GM18526 (cell line): Measurements from ENCODE around the gene DHRSX.

ENCODE experiments used
- POLR2A ChIP-seq: IDR thresholded peaks from 3 replicates; pipeline ENCODE4 v1.6.1; 2011; ENCODE audit not compliant: insufficient read length; ENCODE audit errors: extremely low read depth

Gene DHRSX

DNA sequence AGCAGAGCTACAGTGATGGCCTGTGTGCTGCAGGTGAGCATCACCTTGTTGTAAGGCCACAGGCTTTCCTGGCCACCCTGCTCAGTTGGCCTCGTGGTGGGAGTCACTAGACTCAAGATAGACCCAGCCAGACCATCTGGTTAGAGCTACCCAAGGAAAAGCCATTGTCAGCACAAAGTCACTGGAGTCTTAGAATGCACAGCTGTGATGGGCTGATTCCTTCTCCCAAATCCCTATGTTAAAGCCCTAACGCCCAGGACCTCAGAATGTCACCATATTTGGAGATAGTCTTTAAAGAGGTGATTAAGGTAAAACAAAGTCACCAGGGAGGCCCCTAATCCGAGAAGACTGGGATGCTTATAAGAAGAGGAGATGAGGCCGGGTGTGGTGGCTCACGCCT lies 173.4 kb downstream of the DHRSX start:
- no peak for TF ChIP-seq POLR2A

DNA sequence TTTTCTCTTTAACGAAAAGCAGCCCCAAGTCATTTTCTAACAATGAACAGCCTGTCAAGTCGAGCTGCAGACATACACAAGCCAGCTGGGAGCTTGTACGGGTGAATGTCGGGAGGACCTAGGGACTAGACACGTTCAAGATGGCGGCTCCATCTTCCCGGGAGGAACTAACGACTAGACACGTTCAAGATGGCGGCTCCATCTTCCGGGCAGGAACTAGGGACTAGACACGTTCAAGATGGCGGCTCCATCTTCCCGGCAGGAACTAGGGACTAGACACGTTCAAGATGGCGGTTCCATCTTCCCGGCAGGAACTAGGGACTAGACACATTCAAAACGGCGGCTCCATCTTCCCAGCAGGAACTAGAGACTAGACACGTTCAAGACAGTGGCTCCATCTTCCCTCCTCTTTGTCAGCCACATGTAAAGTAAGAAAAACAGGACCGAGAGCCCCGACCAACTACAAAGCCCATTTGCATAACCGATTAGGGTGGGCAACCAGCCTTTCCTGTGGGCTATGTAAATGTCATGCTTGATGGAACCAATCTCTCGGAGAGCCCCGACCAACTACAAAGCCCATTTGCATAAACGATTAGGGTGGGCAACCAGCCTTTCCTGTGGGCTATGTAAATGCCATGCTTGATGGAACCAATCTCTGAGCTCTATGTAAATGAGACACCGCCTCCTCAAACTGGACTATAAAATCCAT lies 175.5 kb downstream of the DHRSX start:
- no peak for TF ChIP-seq POLR2A

DNA sequence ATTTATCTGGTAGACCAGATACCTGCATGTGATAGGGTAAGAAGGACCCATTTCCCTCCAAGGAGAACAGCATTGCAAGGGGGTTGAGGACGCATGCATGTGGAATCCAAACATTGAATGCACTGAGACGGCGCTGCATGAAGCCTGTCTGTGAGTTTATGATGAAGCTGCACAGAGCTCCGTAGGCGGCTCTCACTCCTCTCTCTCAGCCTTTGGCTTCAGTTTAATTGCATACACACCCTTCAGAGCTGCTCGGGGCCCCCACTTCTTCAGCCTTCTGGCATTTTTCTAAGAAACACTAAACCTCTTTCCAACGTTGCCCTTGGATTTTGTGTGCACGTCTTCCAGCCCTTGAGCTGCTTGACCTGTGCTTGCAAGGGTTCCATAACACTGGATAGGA lies 176.6 kb downstream of the DHRSX start:
- TF ChIP-seq POLR2A = no peak

DNA sequence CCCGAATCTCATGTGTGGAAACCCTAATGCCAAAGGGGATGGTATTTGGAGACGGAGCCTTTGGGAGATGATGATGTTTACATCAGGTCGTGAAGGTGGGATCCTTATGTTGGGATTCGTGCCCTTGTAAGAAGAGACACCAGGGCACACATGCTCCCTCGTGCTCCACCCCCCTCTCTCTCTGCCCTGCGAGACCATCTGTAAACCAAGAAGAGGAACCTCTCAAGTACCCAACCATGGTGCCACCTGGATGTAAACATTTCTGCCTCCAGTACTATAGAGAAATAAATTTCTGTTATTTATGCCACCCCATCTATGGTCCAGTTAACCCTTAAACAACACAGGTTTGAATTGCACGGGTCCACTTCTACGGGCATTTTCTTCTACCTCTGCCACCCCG lies 179.4 kb downstream of the DHRSX start:
- TF ChIP-seq POLR2A = no peak

DNA sequence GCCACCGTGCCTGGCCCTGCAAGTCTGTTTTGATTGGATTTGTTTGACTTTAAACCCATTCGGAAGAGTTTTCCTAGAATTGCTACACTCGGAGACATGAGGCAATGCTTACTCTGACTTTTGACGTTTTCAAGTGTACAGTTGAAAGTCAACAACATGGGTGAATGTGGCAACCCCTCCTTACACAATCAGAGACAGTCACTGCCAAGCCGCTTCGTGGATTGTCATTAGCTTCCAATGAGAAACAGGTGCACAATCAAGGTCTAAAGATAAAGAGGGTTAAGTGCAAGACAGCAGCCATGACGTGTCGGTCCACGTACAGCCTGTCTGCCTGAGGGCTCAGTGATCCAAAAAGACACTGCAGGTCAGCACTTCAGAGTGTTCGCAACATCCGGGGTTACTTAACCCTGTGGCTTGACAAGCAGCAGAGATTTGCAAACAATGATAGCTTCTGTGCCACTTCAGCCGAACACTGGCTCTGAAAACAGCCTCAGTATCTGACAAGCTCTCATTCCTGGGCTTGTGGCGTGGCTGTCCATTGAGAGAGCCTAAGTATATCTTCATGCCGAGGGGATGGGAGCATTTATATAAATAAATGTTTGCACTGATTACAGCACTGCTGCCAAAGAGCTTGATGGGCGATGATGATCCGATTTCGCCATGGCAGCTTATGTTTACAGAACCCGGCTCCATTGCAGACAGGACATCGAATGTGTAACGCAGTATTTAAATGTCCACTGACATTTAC lies 180.0 kb downstream of the DHRSX start:
- no peak for TF ChIP-seq POLR2A

DNA sequence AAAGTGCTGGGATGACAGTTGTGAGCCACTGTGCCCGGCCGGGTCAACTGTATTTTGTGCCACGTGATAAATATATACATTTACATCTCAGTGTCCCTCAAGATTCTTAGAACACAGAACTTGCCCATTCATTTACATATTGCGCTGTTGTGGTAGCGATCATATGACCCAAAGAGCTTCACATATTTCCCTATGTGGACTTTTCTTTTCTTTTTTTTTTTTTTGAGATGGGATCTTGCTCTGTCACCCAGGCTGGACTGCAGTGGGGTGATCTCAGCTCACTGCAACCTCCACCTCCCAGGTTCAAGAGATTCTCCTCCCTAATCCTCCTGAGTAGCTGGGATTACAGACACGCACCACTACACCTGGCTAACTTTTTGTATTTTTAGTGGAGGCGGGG lies 180.7 kb downstream of the DHRSX start:
- no peak for TF ChIP-seq POLR2A

DNA sequence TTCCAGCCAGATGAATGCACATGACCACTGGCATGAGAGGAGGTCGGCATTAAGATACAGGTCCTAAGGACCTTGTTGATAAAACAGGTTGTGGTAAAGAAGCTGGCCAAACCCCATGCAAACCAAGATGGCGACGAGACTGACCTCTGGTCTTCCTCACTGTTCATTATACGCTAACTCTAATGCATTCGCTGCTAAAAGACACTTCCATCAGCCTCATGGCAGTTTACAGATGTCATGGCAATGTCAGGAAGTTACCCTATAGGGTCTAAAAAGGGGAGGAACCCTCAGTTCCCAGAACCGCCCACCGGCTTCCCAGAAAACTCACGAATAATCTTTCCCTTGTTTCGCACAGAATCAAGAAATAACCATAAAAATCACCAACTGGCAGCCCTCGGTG lies 182.4 kb downstream of the DHRSX start:
- no peak for TF ChIP-seq POLR2A

DNA sequence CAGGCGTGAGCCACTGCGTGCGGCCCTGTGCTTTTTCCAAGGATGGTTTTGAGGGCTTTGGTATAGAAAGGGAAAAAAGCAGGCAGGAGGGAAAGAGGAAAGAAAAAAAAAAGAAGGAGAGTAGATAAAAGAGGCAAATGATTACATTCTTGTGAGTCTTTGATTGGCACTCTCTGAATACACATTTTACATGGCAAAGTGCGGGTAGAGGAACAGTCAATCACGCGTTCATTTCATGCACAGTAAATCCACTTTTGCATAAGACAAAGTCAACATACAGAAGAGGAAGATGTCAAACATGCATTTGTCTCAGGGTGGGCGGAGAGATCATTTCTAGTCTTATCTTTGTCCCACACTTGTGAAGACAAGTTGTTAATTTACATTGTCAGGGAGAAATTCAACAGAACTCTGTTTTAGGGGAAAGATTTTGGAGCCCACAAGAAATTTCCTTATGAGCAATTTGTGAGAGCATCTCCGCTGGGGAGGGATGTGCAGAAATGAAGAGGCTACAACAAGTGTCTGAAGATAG lies 183.2 kb downstream of the DHRSX start:
- TF ChIP-seq POLR2A = no peak

DNA sequence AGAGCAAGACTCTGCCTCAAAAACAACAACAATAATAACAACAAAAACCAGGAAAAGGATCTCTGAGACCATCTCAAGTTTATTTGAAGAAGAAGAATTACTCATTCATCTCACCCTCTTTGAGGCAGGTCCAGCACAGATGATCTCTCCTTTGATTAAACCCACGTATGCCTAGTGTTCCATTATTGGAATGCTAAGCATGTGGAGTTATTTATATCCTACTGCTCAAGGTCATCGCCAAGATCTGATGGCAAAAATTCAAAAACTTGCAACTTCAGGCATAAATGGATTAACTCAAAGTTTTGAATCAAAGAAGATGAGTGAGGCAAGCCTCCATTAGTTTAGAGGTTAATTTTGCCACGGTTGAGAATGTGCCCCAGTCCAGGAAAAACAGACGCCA lies 184.2 kb downstream of the DHRSX start:
- TF ChIP-seq POLR2A = no peak

DNA sequence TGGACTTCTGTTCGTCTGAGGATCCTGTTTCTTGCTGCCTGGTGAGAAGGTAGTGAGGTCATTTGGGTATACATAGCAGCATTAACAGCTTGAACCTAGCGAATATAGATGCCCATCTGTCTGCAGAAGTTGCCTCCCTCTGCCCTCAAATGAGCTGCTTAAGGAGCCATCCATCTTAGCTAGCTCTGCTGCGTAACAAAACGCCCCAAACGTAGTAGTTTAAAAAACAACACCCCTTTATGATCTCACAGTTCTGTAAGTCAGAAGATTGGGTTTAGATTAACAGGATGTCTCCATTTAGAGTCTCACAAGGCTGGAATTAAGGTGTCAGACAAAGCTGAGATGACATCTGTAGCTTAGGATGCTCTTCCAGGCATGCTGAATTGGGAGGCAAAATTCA lies 185.3 kb downstream of the DHRSX start:
- no peak for TF ChIP-seq POLR2A

DNA sequence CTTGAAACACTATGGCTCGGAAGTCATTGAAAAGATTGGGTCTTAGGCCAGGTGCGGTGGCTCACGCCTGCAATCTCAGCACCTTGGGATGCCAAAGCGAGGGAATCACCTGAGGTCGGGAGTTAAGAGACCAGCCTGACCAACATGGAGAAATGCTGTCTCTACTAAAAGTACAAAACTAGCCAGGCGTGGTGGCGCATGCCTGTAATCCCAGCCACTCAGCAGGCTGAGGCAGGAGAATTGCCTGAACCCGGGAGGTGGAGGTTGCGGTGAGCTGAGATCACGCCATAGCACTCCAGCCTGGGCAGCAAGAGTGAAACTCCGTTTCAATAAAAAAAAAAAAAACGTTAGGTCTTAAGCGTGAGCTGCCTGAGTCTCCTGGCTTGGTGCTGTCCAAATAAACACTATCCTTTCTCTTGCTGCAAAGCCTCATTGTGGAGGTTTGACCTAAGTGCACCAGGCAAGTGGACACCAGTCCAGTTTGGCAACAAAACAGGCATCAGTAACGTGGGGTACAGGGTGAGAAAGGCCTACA lies 185.9 kb downstream of the DHRSX start:
- no peak for TF ChIP-seq POLR2A

DNA sequence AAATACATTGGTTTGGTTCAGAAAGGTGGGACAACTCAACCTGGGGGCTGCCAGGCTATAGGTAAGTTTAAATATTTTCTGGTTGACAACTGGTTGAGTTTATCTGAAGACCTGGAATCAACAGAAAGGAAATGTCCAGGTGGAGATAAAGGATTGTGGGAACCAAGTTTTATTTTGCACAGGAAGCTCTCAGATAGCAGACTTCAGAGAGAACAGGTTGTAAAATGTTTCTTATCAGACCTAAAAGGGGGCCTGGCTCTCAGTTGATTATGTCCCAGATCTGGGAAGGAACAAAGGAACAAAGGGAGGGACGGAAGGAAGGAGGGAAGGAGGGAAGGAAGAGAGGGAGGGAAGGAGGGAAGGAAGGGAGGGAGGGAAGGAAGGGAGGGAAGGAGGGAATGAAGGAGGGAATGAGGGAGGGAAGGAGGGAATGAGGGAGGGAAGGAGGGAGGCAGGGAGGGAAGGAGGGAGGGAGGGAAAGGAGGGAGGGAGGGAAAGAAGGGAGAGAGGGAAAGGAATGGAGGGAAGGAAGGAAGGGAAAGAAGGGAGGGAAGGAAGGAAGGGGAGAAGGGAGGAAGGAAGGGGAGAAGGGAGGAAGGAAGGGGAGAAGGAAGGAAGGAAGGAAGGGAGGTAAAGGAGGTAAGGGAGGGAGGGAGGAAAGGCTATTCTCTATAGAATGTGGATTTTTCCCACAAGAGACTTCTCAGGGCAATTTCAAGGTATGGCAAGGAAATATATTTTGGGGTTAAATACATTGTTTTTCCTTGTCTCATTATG lies 186.7 kb downstream of the DHRSX start:
- TF ChIP-seq POLR2A = no peak

DNA sequence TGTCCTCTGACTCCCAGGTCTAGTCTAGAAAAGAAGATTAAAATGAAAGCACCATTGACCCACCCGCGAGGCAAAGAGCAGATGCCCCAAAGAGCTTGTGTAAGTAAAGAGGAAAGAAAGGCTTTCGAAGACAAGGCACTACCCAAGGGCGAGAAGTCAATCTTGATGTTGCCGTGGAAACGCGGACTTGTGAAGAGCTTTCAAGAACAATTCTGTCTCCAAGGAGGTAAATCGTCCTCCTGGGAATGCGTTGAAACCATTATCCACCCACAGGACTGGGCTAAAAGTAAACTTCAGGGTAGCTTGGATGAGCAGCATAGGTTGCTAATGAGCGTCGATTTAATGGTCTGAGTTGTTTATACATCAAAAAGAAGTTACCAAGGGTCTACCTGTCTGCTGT lies 189.3 kb downstream of the DHRSX start:
- TF ChIP-seq POLR2A = no peak

DNA sequence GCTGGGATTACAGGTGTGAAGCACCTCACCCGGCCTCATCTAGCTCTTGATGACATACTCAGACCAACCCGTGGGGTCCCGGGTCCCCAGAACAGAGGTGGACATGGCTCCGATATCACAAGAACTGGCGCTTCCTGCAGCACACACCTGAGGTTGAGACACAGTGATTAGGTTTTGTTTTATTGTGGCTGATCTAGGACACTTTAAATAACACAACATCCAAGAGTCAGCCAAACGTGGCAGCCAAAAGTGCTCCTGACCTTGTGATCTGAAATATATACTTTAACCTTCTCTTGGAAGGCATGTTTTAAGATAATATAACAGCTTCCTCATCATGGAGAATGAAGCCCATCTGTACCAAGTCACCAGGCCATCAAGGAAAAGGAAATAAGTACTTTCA lies 198.9 kb downstream of the DHRSX start:
- TF ChIP-seq POLR2A = no peak

DNA sequence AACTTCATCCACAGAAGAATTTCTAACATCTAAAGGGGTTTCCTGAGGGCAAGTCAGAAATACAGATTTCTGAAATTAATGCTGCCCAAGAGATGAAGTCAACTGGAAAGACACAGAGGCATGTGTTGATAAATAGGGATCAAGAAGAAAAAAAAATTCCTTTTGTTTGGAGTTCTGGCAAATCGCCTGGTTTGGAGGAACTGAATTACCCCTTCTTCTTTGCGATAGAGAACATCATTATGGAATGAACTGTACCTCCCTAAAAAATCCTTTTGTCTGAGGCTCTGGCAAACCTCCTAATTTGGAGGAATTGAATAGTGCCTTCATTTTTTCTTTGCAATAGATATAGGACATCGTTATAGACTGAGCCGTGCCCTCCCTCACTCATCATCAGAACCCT lies 200.9 kb downstream of the DHRSX start:
- no peak for TF ChIP-seq POLR2A

DNA sequence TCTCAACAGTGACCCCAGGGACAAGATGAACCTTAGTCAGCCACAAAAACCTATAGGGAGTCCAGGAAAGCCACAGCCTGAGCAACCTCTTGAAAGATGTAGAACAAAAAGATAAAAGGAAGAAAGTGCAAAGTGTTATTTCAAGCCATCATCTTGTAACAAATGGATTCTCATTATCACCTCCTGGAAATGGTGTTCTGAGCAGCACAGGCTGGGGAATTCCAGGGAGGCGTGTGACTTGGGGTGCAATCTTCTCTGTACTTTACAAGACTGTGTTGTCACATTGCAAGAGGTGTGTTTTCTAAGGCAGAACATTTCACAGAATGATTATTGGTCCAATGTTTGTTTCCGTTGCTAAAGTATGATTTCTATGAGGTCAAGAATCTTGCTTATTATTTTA lies 214.0 kb downstream of the DHRSX start:
- TF ChIP-seq POLR2A = no peak

DNA sequence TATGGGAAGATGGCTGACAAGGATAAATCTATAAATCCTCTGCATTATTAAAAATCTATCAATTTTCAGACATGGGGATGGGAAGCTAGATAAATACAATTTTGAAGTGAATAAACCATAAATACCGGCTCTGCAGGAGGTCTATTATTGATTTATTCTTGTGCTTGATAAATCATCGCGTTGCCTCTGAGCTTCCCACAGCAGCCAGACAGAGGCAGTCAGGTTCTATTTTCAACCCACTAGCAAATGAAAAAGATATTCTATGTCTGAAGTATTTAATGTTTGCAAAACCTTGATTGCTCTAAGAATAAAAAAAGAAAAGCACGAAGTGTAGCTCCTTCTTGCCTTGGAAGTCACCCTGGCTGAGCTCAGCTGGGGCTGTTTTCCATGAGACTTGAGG lies 216.2 kb downstream of the DHRSX start:
- TF ChIP-seq POLR2A = no peak
